Measurements from ENCODE around the gene SFTPA1. TPM values are rescaled to one million over a fixed set of nuclear protein-coding genes. Genes with fewer than 3 reads are reported as not detected.
"Not testable (repeated sequence)": the region's sequence is repeated elsewhere in the genome, so short reads cannot be mapped to it uniquely, and the experiment has no call there.

Gene SFTPA1
- total RNA-seq, 4 donors from 2014 or later = not detected

GRCh38 chr10:79601939-79602338 is 8.8 kb upstream of the SFTPA1 start:
- intact Hi-C loops (cut with DNase I) = no loop called here
- Histone ChIP-seq H3K27me3 (peaks cover 0 to 4% (median 1%) of the 10 kb centered on the region in 4 donors), H3K27ac (no peak overlapping the region), H3K4me3 (no peak overlapping the region), H3K4me1 (no peaks in the 10 kb centered on the region), H3K9me3 (peaks cover 0 to 13% (median 0%) of the 10 kb centered on the region in 3 donors), H3K36me3 (no peaks in the 10 kb centered on the region)
- TF ChIP-seq POLR2A (IDR thresholded peaks at IDR 0.05) (no peak), CTCF (IDR thresholded peaks at IDR 0.05) (no peak)
- WGBS, 2 donors = 19 to 56% methylated on average over 1 of the region's 1 CpG
- DNase-seq = no peak

- Histone ChIP-seq H3K9me3 (peaks cover 0 to 5% (median 0%) of the 10 kb centered on the region in 3 donors), H3K27me3 (peaks cover 0 to 3% (median under 1%) of the 10 kb centered on the region in 4 donors), H3K4me1 (no peaks in the 10 kb centered on the region), H3K4me3 (no peak overlapping the region), H3K36me3 (no peaks in the 10 kb centered on the region), H3K27ac (no peak overlapping the region)
- no peak for DNase-seq
- TF ChIP-seq POLR2A (IDR thresholded peaks at IDR 0.05) (no peak), CTCF (IDR thresholded peaks at IDR 0.05) (no peak)
- 100% methylated on average over 1 of the region's 2 CpGs; no CpG with 5 or more reads in 1 of the 2 donors for WGBS, 2 donors
- intact Hi-C loops (cut with DNase I) = no loop called here
Measured at GRCh38 chr10:79602953-79603352, 7.8 kb upstream of the SFTPA1 start.

GRCh38 chr10:79604294-79604693 is 6.4 kb upstream of the SFTPA1 start:
- H3K27ac ChIP-seq = no peak overlapping the region
- DNase-seq = no peak
- H3K27me3 ChIP-seq = peaks cover 0 to 3% (median 0%) of the 10 kb centered on the region in 4 donors
- no peaks in the 10 kb centered on the region for H3K36me3 ChIP-seq
- intact Hi-C loops (cut with DNase I) = no loop called here
- no peak overlapping the region for H3K4me3 ChIP-seq
- TF ChIP-seq CTCF (IDR thresholded peaks at IDR 0.05) = no peak
- no peak for TF ChIP-seq POLR2A (IDR thresholded peaks at IDR 0.05)
- H3K4me1 ChIP-seq = no peaks in the 10 kb centered on the region
- WGBS, 2 donors = 17 to 27% methylated on average over 1 of the region's 1 CpG
- H3K9me3 ChIP-seq = no peaks in the 10 kb centered on the region

- intact Hi-C loops (cut with DNase I) = no loop called here
- H3K4me1 ChIP-seq = no peaks in the 10 kb centered on the region
- H3K4me3 ChIP-seq = no peak overlapping the region
- H3K9me3 ChIP-seq = no peaks in the 10 kb centered on the region
- H3K27me3 ChIP-seq = no peaks in the 10 kb centered on the region
- H3K27ac ChIP-seq = no peak overlapping the region
- no peak for DNase-seq
- TF ChIP-seq CTCF (IDR thresholded peaks at IDR 0.05) (no peak), POLR2A (IDR thresholded peaks at IDR 0.05) (no peak)
- no peaks in the 10 kb centered on the region for H3K36me3 ChIP-seq
Measured at GRCh38 chr10:79605308-79605707, 5.4 kb upstream of the SFTPA1 start.

GRCh38 chr10:79608505-79609375 is 2.0 kb upstream of the SFTPA1 start:
- intact Hi-C loops (cut with DNase I) = no loop called here
- no peaks in the 10 kb centered on the region for H3K9me3 ChIP-seq
- peak in 3 of 6 experiments; percentile 16 to 44 (median 18) for TF ChIP-seq CTCF (IDR thresholded peaks at IDR 0.05)
- TF ChIP-seq POLR2A (IDR thresholded peaks at IDR 0.05) = no peak
- no peak overlapping the region for H3K27ac ChIP-seq
- H3K4me1 ChIP-seq = no peaks in the 10 kb centered on the region
- 52 to 63% methylated on average over 18 to 20 of the region's 20 CpGs for WGBS, 2 donors
- no peak for DNase-seq
- H3K36me3 ChIP-seq = no peaks in the 10 kb centered on the region
- no peak overlapping the region for H3K4me3 ChIP-seq
- H3K27me3 ChIP-seq = no peaks in the 10 kb centered on the region

- H3K4me3 ChIP-seq; H3K36me3 ChIP-seq; H3K4me1 ChIP-seq; intact Hi-C loops (cut with DNase I); H3K27ac ChIP-seq; H3K27me3 ChIP-seq; DNase-seq; H3K9me3 ChIP-seq: not testable (repeated sequence)
- 72% methylated on average over 5 to 10 of the region's 18 CpGs for WGBS, 2 donors
Measured at GRCh38 chr10:79611193-79611976, 646 bp downstream of the SFTPA1 start.

Data from esophagus squamous epithelium (tissue), 5 donors.